Measurements from ENCODE around the gene FRAS1.
"Not testable (repeated sequence)": the region's sequence is repeated elsewhere in the genome, so short reads cannot be mapped to it uniquely, and the experiment has no call there.

The FRAS1 gene

GRCh38 chr4:78081541-78081940 lies 24.4 kb downstream of the FRAS1 start:
- no peak overlapping the region for H3K4me3 ChIP-seq (ENCODE audit: low read depth, low read length)
- TF ChIP-seq CTCF (IDR thresholded peaks at IDR 0.05; ENCODE audit: low read depth, low read length, missing control alignments) = no peak
- DNase-seq (ENCODE audit: low read depth) = no peak

GRCh38 chr4:78083035-78083434 lies 25.9 kb downstream of the FRAS1 start:
- H3K4me3 ChIP-seq (ENCODE audit: low read depth, low read length) = no peak overlapping the region
- no peak for TF ChIP-seq CTCF (IDR thresholded peaks at IDR 0.05; ENCODE audit: low read depth, low read length, missing control alignments)
- DNase-seq (ENCODE audit: low read depth) = no peak

GRCh38 chr4:78091534-78091933 lies 34.4 kb downstream of the FRAS1 start:
- no peak for DNase-seq (ENCODE audit: low read depth)
- no peak overlapping the region for H3K4me3 ChIP-seq (ENCODE audit: low read depth, low read length)
- TF ChIP-seq CTCF (IDR thresholded peaks at IDR 0.05; ENCODE audit: low read depth, low read length, missing control alignments) = no peak

- not testable (repeated sequence) for DNase-seq (ENCODE audit: low read depth); H3K4me3 ChIP-seq (ENCODE audit: low read depth, low read length)
These were observed 35.2 kb downstream of the FRAS1 start for GRCh38 chr4:78092350-78092749.

- DNase-seq (ENCODE audit: low read depth) = no peak
- no peak for TF ChIP-seq CTCF (IDR thresholded peaks at IDR 0.05; ENCODE audit: low read depth, low read length, missing control alignments)
- no peak overlapping the region for H3K4me3 ChIP-seq (ENCODE audit: low read depth, low read length)
These were observed 35.7 kb downstream of the FRAS1 start for GRCh38 chr4:78092850-78093249.

- DNase-seq (ENCODE audit: low read depth) = no peak
- H3K4me3 ChIP-seq (ENCODE audit: low read depth, low read length) = no peak overlapping the region
- no peak for TF ChIP-seq CTCF (IDR thresholded peaks at IDR 0.05; ENCODE audit: low read depth, low read length, missing control alignments)
These were observed 38.0 kb downstream of the FRAS1 start for GRCh38 chr4:78095081-78095480.

- TF ChIP-seq CTCF (IDR thresholded peaks at IDR 0.05; ENCODE audit: low read depth, low read length, missing control alignments) = no peak
- DNase-seq (ENCODE audit: low read depth) = no peak
- H3K4me3 ChIP-seq (ENCODE audit: low read depth, low read length) = no peak overlapping the region
These were observed 41.9 kb downstream of the FRAS1 start for GRCh38 chr4:78099058-78099457.

GRCh38 chr4:78100060-78100459 lies 42.9 kb downstream of the FRAS1 start:
- H3K4me3 ChIP-seq (ENCODE audit: low read depth, low read length) = no peak overlapping the region
- no peak for TF ChIP-seq CTCF (IDR thresholded peaks at IDR 0.05; ENCODE audit: low read depth, low read length, missing control alignments)
- no peak for DNase-seq (ENCODE audit: low read depth)
